Muscle of leg (tissue), 11 donors: Measurements from ENCODE around the gene PI16. TPM values are rescaled to one million over a fixed set of nuclear protein-coding genes. Genes with fewer than 3 reads are reported as not detected.

ENCODE experiments used
- DNase-seq: peaks from one replicate; pipeline ENCODE4 v3.0.0; 2013
- H3K27ac ChIP-seq: one replicate; pipeline ENCODE4 v1.5.1; 2013; ENCODE audit warnings: mild to moderate bottlenecking, low read length, control low read depth
- H3K27me3 ChIP-seq: one replicate; pipeline ENCODE4 v1.6.1; 2013; ENCODE audit warnings: low read length; ENCODE audit not compliant: control insufficient read depth, insufficient read depth
- H3K36me3 ChIP-seq: one replicate; pipeline ENCODE4 v1.6.1; 2013; ENCODE audit warnings: low read length; ENCODE audit not compliant: control insufficient read depth, insufficient read depth
- H3K4me1 ChIP-seq: one replicate; pipeline ENCODE4 v1.6.1; 2013; ENCODE audit warnings: low read length; ENCODE audit not compliant: control insufficient read depth, insufficient read depth
- H3K4me3 ChIP-seq: one replicate; pipeline ENCODE4 v1.5.1; 2013; ENCODE audit warnings: low read length, control low read depth
- H3K9me3 ChIP-seq: replicated peaks from 2 replicates; pipeline ENCODE4 v1.6.1; 2013; ENCODE audit warnings: low read depth, low read length; ENCODE audit not compliant: control insufficient read depth
- WGBS: methylation state at CpG from one replicate; pipeline ENCODE4 v1.1.5; 2013; ENCODE audit warnings: missing lambda C conversion rate; ENCODE audit not compliant: insufficient coverage; 5-methylcytosine and 5-hydroxymethylcytosine counted together
- polyA plus RNA-seq, 8 donors: library from polyadenylated mRNA; unstranded; fragments of 120-200 nt; gene quantifications; one replicate each; pipeline versions ENCODE4 v1.2.1 to v1.2.3, GENCODE V29; 2013; ENCODE audit warnings: inconsistent platforms in 1 of 8, low replicate concordance in 1 of 8; ENCODE audit not compliant: insufficient read length in 8 of 8, insufficient read depth in 1 of 8
- total RNA-seq: library from RNA; stranded (reverse); fragments of 120-200 nt; gene quantifications from one replicate; pipeline ENCODE4 v1.2.4, GENCODE V29; 2013

Gene PI16
- total and polyA plus RNA-seq, 9 donors = 5.9 to 68.6 (median 27.5) TPM

DNA sequence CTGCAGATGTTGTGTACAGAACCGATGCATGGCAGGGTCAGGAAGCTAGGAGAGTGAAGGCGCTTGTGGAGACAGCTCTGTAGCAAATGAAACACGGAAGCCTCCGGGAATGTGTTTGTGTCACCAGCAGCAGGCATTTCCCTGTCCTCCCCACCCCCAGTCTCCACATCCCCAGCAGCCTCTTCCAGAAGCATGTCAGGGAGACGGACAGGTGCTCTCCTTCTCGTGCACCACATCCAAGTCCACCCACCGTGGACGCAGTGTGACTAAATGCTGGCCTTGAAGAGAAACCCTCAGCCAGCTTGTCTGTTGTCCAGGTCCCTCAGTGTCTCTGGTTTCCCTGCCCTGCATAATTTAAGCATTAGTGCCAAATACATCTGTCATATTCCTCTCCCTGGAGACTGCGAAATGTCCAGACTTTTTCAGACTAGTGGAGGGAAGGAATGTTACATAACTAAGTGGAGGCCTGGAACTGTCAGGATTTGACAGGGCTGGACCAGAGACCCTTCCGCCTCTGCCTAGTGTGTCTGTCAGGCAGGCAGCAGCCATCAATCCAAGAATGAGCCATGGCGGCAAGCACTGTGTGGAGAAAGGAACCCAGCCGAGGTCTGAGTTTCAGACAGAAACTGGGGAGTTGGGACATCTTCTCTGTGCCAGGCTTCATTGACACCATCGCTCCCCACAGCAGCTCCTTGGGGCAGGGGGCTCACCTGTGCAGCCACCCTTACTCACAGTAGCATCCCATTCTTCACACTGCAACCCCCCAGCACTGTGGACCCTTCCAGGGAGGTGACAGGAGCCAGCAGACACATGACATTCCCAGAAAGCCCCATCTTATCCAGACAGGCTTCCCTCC, 26.6 kb upstream of the PI16 start:
- H3K27ac ChIP-seq = peak overlapping the region; percentile 87

DNA sequence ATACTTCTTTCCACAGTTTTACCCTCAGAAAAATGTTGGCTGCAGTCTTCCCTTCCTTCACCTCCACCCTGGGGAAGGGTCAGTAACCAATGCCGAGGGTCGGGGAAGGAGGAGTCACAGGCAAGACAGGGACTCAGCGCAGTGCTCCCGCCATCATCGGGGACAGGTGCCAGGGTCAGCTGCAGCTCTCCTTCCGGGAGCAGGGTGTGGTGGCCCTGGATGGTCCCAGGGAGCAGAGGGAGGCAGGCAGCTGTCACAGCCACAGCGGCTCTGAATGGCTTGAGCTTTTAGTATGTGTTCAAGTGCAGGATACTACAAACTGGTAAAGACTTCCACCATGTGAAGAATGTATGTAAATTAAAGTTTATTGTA, 26.0 kb upstream of the PI16 start:
- Histone ChIP-seq H3K9me3 (no peaks in the 10 kb centered on the region), H3K4me1 (peaks cover 43% of the 10 kb centered on the region), H3K27me3 (no peaks in the 10 kb centered on the region), H3K36me3 (peaks cover 17% of the 10 kb centered on the region), H3K4me3 (no peak overlapping the region), H3K27ac (peak overlapping the region; percentile 87)
- WGBS = 32% methylated on average over 5 of the region's 7 CpGs
- peak; percentile 73 for DNase-seq

More for the DNA sequence above, 26.6 kb upstream of the PI16 start:
- Histone ChIP-seq H3K9me3 (no peaks in the 10 kb centered on the region), H3K27me3 (no peaks in the 10 kb centered on the region), H3K4me3 (no peak overlapping the region), H3K36me3 (peaks cover 24% of the 10 kb centered on the region), H3K4me1 (peaks cover 46% of the 10 kb centered on the region)
- DNase-seq = peak; percentile 82
- 33% methylated on average over 8 of the region's 13 CpGs for WGBS

DNA sequence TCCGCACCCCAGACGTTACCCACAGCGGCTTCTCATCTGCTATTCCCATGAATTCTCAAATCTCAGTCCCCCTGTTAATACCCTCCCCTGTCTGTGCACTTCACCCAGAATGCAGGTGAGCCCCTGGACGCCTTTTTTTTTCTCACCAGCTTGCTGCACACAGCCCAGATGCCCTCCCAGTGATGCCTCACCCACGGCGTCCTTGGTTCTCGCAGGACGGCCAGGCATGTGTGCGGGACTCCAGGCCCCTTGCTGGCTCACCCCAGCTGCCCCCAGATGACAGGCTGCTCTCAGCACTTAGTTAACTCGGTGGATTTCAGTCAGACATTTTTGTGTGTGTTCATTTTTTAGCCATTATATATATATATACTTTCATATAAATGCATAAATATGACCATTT, 25.4 kb upstream of the PI16 start:
- no peak for DNase-seq
- H3K4me3 ChIP-seq = no peak overlapping the region

DNA sequence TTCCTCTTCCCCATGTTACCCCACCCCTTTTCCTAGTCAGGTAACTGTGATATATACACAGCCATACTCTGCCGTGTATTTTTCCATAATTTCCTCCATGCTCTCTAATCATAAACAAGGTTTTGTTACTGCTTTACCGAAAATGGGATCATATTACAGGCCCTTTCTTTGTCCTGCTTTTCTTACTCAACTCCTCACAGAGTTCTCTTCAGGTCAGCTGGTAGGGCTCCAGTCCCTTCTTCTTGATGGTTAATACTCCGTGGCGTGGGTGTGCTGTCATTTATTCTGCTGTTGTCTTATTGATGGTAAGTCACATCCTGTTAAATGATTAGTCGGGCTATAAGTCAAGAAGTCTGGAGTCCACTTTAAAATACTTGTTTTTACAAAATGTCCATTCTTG, 24.9 kb upstream of the PI16 start:
- WGBS = 33% methylated on average over 1 of the region's 5 CpGs
- peak overlapping the region; percentile 87 for H3K27ac ChIP-seq
- DNase-seq = peak; percentile 69

More for the DNA sequence above, 25.4 kb upstream of the PI16 start:
- H3K4me1 ChIP-seq = peaks cover 42% of the 10 kb centered on the region
- no peaks in the 10 kb centered on the region for H3K27me3 ChIP-seq
- H3K36me3 ChIP-seq = peaks cover 12% of the 10 kb centered on the region
- WGBS = 58% methylated on average over 9 of the region's 10 CpGs
- H3K9me3 ChIP-seq = no peaks in the 10 kb centered on the region
- H3K27ac ChIP-seq = peak overlapping the region; percentile 87

GRCh38 chr6:36930483-36930882, 24.1 kb upstream of the PI16 start:
- H3K27me3 ChIP-seq = no peaks in the 10 kb centered on the region
- no peaks in the 10 kb centered on the region for H3K9me3 ChIP-seq
- no peak for DNase-seq
- no peak overlapping the region for H3K4me3 ChIP-seq
- H3K36me3 ChIP-seq = peaks cover 3% of the 10 kb centered on the region
- 83% methylated on average over 2 of the region's 4 CpGs for WGBS
- H3K27ac ChIP-seq = no peak overlapping the region
- peaks cover 41% of the 10 kb centered on the region for H3K4me1 ChIP-seq

More for the DNA sequence above, 24.9 kb upstream of the PI16 start:
- peaks cover 8% of the 10 kb centered on the region for H3K36me3 ChIP-seq
- H3K27me3 ChIP-seq = no peaks in the 10 kb centered on the region
- peaks cover 42% of the 10 kb centered on the region for H3K4me1 ChIP-seq
- no peak overlapping the region for H3K4me3 ChIP-seq
- no peaks in the 10 kb centered on the region for H3K9me3 ChIP-seq

DNA sequence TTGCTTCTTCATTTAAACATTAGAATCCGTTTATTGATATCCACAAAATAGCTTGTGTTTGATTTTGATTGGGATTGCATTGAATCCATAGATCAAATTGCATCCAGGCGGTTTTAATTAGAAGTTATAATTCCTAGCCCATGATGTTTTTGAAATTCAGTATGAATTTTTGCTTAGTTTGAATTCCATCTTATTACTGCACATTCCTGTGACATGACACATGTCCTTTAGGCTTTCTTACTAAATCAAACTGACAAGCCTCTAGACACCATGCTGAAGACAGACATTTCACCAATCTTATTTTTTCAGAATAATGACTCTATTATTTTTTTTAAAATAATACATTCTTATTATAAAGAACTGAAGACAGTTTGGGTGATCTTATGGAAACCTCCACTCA, 21.4 kb upstream of the PI16 start:
- peaks cover 22% of the 10 kb centered on the region for H3K4me1 ChIP-seq
- no peak for DNase-seq
- no peaks in the 10 kb centered on the region for H3K36me3 ChIP-seq
- no CpG with 5 or more reads among the region's 2 CpGs for WGBS
- H3K27ac ChIP-seq = no peak overlapping the region
- no peaks in the 10 kb centered on the region for H3K9me3 ChIP-seq
- H3K27me3 ChIP-seq = no peaks in the 10 kb centered on the region
- no peak overlapping the region for H3K4me3 ChIP-seq

DNA sequence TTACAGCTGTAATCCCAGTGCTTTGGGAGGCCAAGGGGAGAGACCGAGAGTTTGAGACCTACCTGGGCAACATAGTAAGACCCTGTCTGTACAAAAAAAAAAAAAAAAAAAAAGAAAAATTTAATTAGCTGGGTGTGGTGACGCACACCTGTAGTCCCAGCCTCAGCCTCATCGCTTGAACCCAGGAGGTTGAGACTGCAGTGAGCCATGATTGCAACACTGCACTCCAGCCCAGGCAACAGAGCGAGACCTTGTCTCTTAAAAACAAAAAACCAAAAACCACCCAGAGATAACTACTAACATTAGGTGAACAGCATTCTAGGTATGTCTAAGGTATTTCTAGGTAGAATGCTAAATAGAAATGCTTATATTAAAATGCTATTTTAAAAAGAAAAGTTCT, 21.0 kb upstream of the PI16 start:
- no peak for DNase-seq
- no peaks in the 10 kb centered on the region for H3K36me3 ChIP-seq
- no peak overlapping the region for H3K4me3 ChIP-seq
- no peaks in the 10 kb centered on the region for H3K9me3 ChIP-seq
- H3K4me1 ChIP-seq = peaks cover 18% of the 10 kb centered on the region
- no CpG with 5 or more reads among the region's 4 CpGs for WGBS
- H3K27me3 ChIP-seq = no peaks in the 10 kb centered on the region
- H3K27ac ChIP-seq = no peak overlapping the region

GRCh38 chr6:36934901-36935300, 19.6 kb upstream of the PI16 start:
- H3K27ac ChIP-seq = no peak overlapping the region
- no peaks in the 10 kb centered on the region for H3K27me3 ChIP-seq
- no peaks in the 10 kb centered on the region for H3K9me3 ChIP-seq
- no peak for DNase-seq
- peaks cover 5% of the 10 kb centered on the region for H3K4me1 ChIP-seq
- WGBS = no CpG with 5 or more reads among the region's 7 CpGs
- no peaks in the 10 kb centered on the region for H3K36me3 ChIP-seq
- H3K4me3 ChIP-seq = no peak overlapping the region

DNA sequence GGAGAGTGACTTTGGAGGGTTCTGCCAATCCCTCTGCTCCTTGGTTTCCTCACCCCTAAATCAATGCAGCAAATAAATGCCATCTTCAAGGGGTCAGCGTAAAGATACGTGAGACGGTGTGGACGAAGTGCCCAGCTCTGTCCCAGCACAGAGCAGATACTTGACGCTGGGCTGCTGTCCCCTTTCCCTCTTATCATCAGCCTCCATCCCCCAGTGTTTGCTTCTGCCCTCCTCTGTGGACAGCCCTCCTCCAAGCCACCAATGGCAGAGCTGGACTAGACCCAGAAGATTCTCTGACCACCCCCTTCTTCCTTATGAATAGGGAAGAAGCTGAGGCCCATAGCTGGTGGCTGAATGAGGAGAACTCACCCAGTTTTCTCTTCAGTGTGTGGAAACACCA, 17.7 kb upstream of the PI16 start:
- Histone ChIP-seq H3K9me3 (no peaks in the 10 kb centered on the region), H3K4me3 (no peak overlapping the region), H3K27me3 (no peaks in the 10 kb centered on the region), H3K36me3 (no peaks in the 10 kb centered on the region), H3K4me1 (no peaks in the 10 kb centered on the region), H3K27ac (no peak overlapping the region)
- no peak for DNase-seq
- WGBS = 90% methylated on average over 5 of the region's 5 CpGs

GRCh38 chr6:36937896-36938295, 16.6 kb upstream of the PI16 start:
- WGBS = 94% methylated on average over 4 of the region's 6 CpGs
- H3K27me3 ChIP-seq = no peaks in the 10 kb centered on the region

More at GRCh38 chr6:36937896-36938295, 16.6 kb upstream of the PI16 start:
- no peak overlapping the region for H3K27ac ChIP-seq
- no peaks in the 10 kb centered on the region for H3K9me3 ChIP-seq
- DNase-seq = no peak
- no peak overlapping the region for H3K4me3 ChIP-seq
- no peaks in the 10 kb centered on the region for H3K4me1 ChIP-seq
- H3K36me3 ChIP-seq = no peaks in the 10 kb centered on the region
